HepG2 (cell line): ENCODE data around the gene TRIAP1. TPM values are rescaled to one million over a fixed set of nuclear protein-coding genes. Genes with fewer than 3 reads are reported as not detected.

Experiments
- ATAC-seq: fragments of 200-7000 bp; cut with Tn5 transposase; 3 replicates; pipeline ENCODE4 v1.9.1; 2020; ENCODE audit warnings: mild to moderate bottlenecking, moderate library complexity
- BruUV-seq: library from RNA; stranded (reverse); fragments of 400-500 nt; replicated peaks from 2 replicates; lab custom pipeline; 2021; lab: Mats Ljungman, UMichigan
- CTCF ChIA-PET: fragments of 300-600 bp; formaldehyde crosslinking; extraction: SDS; loops from one replicate; lab custom pipeline; 2021; ENCODE audit warnings: low total read pairs, inconsistent platforms, low intra/inter-chr PET ratio; lab: Yijun Ruan, JAX
- POLR2A ChIA-PET: fragments of 350-600 bp; sonication (Branson Sonifier 250); formaldehyde crosslinking; loops from one replicate; lab custom pipeline; 2020; ENCODE audit warnings: antibody characterized with exemption, inconsistent platforms; lab: Yijun Ruan, JAX
- DNase-seq: peaks from one replicate; pipeline ENCODE4 v3.0.0-alpha.2; 2015; ENCODE audit warnings: low spot score
- FAIRE-seq: peaks from 3 replicates; lab custom pipeline; 2011; peaks lifted over from hg19 to GRCh38; lab: Jason Lieb, UNC
- H2AFZ ChIP-seq: one replicate; pipeline ENCODE4 v1.6.1; 2011; ENCODE audit warnings: low read length, inconsistent platforms
- H3K27ac ChIP-seq: fragments of 300-600 bp; 3 replicates; pipeline ENCODE4 v1.8.0; 2011; ENCODE audit warnings: mixed run types, mild to moderate bottlenecking, mixed read lengths, low read length, inconsistent platforms; ENCODE audit not compliant: insufficient read depth; ENCODE audit errors: extremely low read length
- H3K27me3 ChIP-seq, 2 experiments: fragments of 200-600 bp in 1 of 2; 2 replicates in 1 of 2; 3 replicates in 1 of 2; pipeline versions ENCODE4 v1.6.0 to v1.8.0; 2011; ENCODE audit warnings: low read length in 2 of 2, mild to moderate bottlenecking in 2 of 2, moderate library complexity in 2 of 2, inconsistent platforms in 1 of 2; ENCODE audit not compliant: insufficient read depth in 2 of 2, control insufficient read depth in 1 of 2
- H3K36me3 ChIP-seq, 2 experiments: fragments of 200-600 bp in 1 of 2; replicated peaks in 1 of 2; 2 replicates in 1 of 2; 3 replicates in 1 of 2; pipeline versions ENCODE4 v1.5.1 to v1.8.0; 2011; ENCODE audit warnings: low read length in 2 of 2, inconsistent platforms in 1 of 2; ENCODE audit not compliant: insufficient read depth in 2 of 2, control insufficient read depth in 1 of 2
- H3K4me1 ChIP-seq: 2 replicates; pipeline ENCODE4 v1.5.1; 2012; ENCODE audit warnings: low read length, inconsistent platforms; ENCODE audit not compliant: insufficient read depth
- H3K4me2 ChIP-seq: 2 replicates; pipeline ENCODE4 v1.6.0; 2011; ENCODE audit warnings: low read depth, low read length, inconsistent platforms
- H3K4me3 ChIP-seq, 3 experiments: fragments of 200-600 bp in 1 of 3; sonication (generic), shearing (Covaris generic) in 1 of 3; replicated peaks in 1 of 3; 2 replicates each; pipeline ENCODE4 v1.5.1; 2011 to 2016; ENCODE audit warnings: low read length in 3 of 3, inconsistent platforms in 2 of 3, low read depth in 2 of 3, mild to moderate bottlenecking in 2 of 3, control low read depth in 1 of 3, mixed read lengths in 1 of 3; ENCODE audit not compliant: insufficient read depth in 1 of 3
- H3K79me2 ChIP-seq: one replicate; pipeline ENCODE4 v1.6.1; 2011; ENCODE audit warnings: low read length, inconsistent platforms; ENCODE audit not compliant: insufficient read depth
- H3K9ac ChIP-seq: 2 replicates; pipeline ENCODE4 v1.6.0; 2011; ENCODE audit warnings: mild to moderate bottlenecking, low read depth, low read length, inconsistent platforms; ENCODE audit not compliant: insufficient read depth
- H3K9me3 ChIP-seq: 2 replicates; pipeline ENCODE4 v1.5.1; 2012; ENCODE audit warnings: mild to moderate bottlenecking, low read length
- H4K20me1 ChIP-seq: 2 replicates; pipeline ENCODE4 v1.6.0; 2011; ENCODE audit warnings: inconsistent platforms, mild to moderate bottlenecking, low read length, moderate library complexity; ENCODE audit not compliant: insufficient read depth
- ATAD3A ChIP-seq: sonication (generic); formaldehyde crosslinking; IDR thresholded peaks from 2 replicates; pipeline ENCODE4 v1.4.0; 2020; ENCODE audit warnings: missing genetic modification reagents
- FOXC1 ChIP-seq: sonication (generic); formaldehyde crosslinking; IDR thresholded peaks from 2 replicates; pipeline ENCODE4 v1.8.0; 2022; ENCODE audit warnings: mild to moderate bottlenecking, missing genetic modification reagents, borderline replicate concordance
- GABPA ChIP-seq, 2 experiments: IDR thresholded peaks; 2 replicates each; pipeline ENCODE4 v1.6.1; 2011 to 2016; ENCODE audit warnings: low read depth in 2 of 2, low read length in 1 of 2, missing biosample characterization in 1 of 2, missing genetic modification characterization in 1 of 2
- GMEB2 ChIP-seq: IDR thresholded peaks from 2 replicates; pipeline ENCODE4 v1.6.1; 2016; ENCODE audit warnings: missing biosample characterization, missing genetic modification reagents, low read depth
- GTF3A ChIP-seq: sonication (generic); formaldehyde crosslinking; conservative IDR thresholded peaks from 2 replicates; pipeline ENCODE4 v1.4.0; 2020; ENCODE audit warnings: mild to moderate bottlenecking, missing genetic modification reagents
- HNF4A ChIP-seq: sonication (generic); formaldehyde crosslinking; IDR thresholded peaks from 2 replicates; pipeline ENCODE4 v1.4.0; 2020; ENCODE audit warnings: missing genetic modification reagents
- HNRNPL ChIP-seq: fragments of 200-400 bp; formaldehyde crosslinking; IDR thresholded peaks from 2 replicates; pipeline ENCODE4 v1.6.1; 2017; ENCODE audit warnings: mild to moderate bottlenecking, low read depth, low read length
- HOXA9 ChIP-seq: sonication (generic); formaldehyde crosslinking; IDR thresholded peaks from 2 replicates; pipeline ENCODE4 v1.8.1; 2022; ENCODE audit warnings: missing genetic modification reagents, mild to moderate bottlenecking, moderate library complexity, borderline replicate concordance
- JARID2 ChIP-seq: sonication (generic); formaldehyde crosslinking; IDR thresholded peaks from 2 replicates; pipeline ENCODE4 v1.8.1; 2023; ENCODE audit warnings: missing genetic modification reagents, inconsistent platforms; ENCODE audit not compliant: insufficient replicate concordance
- MBNL3 ChIP-seq: fragments of 250-450 bp; sonication (Bioruptor Pico); conservative IDR thresholded peaks from 2 replicates; pipeline ENCODE4 v1.8.0; 2022; ENCODE audit warnings: mild to moderate bottlenecking, inconsistent platforms
- PTBP1 ChIP-seq: fragments of 200-400 bp; formaldehyde crosslinking; IDR thresholded peaks from 2 replicates; pipeline ENCODE4 v1.6.1; 2018; ENCODE audit warnings: low read length, low read depth; ENCODE audit not compliant: poor library complexity, severe bottlenecking
- RAD51 ChIP-seq: fragments of 450-650 bp; IDR thresholded peaks from 2 replicates; pipeline ENCODE4 v1.6.1; 2016; ENCODE audit warnings: borderline replicate concordance
- SKIL ChIP-seq: sonication (generic); formaldehyde crosslinking; IDR thresholded peaks from 2 replicates; pipeline ENCODE4 v1.8.0; 2022; ENCODE audit warnings: missing genetic modification reagents, mild to moderate bottlenecking, moderate library complexity, borderline replicate concordance
- SMARCC2 ChIP-seq: fragments of 450-650 bp; IDR thresholded peaks from 2 replicates; pipeline ENCODE4 v1.6.1; 2017; ENCODE audit warnings: antibody characterized with exemption, mild to moderate bottlenecking
- ZC3H13 ChIP-seq: sonication (generic); formaldehyde crosslinking; IDR thresholded peaks from 2 replicates; pipeline ENCODE4 v1.8.1; 2023; ENCODE audit warnings: mild to moderate bottlenecking, missing genetic modification reagents, moderate library complexity
- ZFYVE20 ChIP-seq: sonication (generic); formaldehyde crosslinking; IDR thresholded peaks from 2 replicates; pipeline ENCODE4 v1.8.0; 2023; ENCODE audit warnings: low read depth, mild to moderate bottlenecking, moderate library complexity, missing genetic modification reagents, borderline replicate concordance
- ZNF230 ChIP-seq: sonication (generic); formaldehyde crosslinking; IDR thresholded peaks from 2 replicates; pipeline ENCODE4 v1.4.0; 2020; ENCODE audit warnings: mild to moderate bottlenecking, missing genetic modification reagents
- ZNF432 ChIP-seq: sonication (generic); formaldehyde crosslinking; IDR thresholded peaks from 2 replicates; pipeline ENCODE4 v1.5.0; 2020; ENCODE audit warnings: missing genetic modification reagents, mild to moderate bottlenecking, borderline replicate concordance
- ZNF589 ChIP-seq: sonication (generic); formaldehyde crosslinking; conservative IDR thresholded peaks from 2 replicates; pipeline ENCODE4 v1.8.0; 2022; ENCODE audit warnings: mild to moderate bottlenecking, moderate library complexity, missing genetic modification reagents
- ZNF652 ChIP-seq: IDR thresholded peaks from 2 replicates; pipeline ENCODE4 v1.6.1; 2016; ENCODE audit warnings: low read depth, borderline replicate concordance
- ZNF746 ChIP-seq: sonication (generic); formaldehyde crosslinking; IDR thresholded peaks from 2 replicates; pipeline ENCODE4 v1.8.0; 2022; ENCODE audit warnings: mild to moderate bottlenecking, missing genetic modification reagents
- ZNF816 ChIP-seq: sonication (generic); formaldehyde crosslinking; IDR thresholded peaks from 2 replicates; pipeline ENCODE4 v1.8.0; 2022; ENCODE audit warnings: missing genetic modification reagents, mild to moderate bottlenecking, borderline replicate concordance
- WGBS: methylation state at CpG from one replicate; pipeline ENCODE4 v1.1.6; 2017; ENCODE audit warnings: low lambda C conversion rate; 5-methylcytosine and 5-hydroxymethylcytosine counted together
- in situ Hi-C: cut with HindIII; loops from 2 replicates; pipeline ENCODE4 v1.10.0; 2017; ENCODE audit warnings: low pct_unique_long_range_greater_than_20kb; ENCODE audit not compliant: extremely low pct_ligation_motif_present
- intact Hi-C: fragments of 100-400 bp; cut with micrococcal nuclease; formaldehyde crosslinking; loops from one replicate; pipeline ENCODE4 v1.10.0; 2022; ENCODE audit not compliant: unreplicated experiment
- polyA plus RNA-seq, 8 experiments: library from polyadenylated mRNA; depleted of rRNA in 3 of 8; stranded (reverse) in 7 of 8; unstranded in 1 of 8; fragments of >200 nt; fragmentation: Illumina TruSeq in 4 of 8; extraction: Trizol in 4 of 8; gene quantifications; 2 replicates each; pipeline versions ENCODE4 v1.2.1 to v1.2.3, GENCODE V29; 2011 to 2016; ENCODE audit warnings: low read depth in 4 of 8, missing spikeins in 1 of 8, mixed read lengths in 1 of 8; ENCODE audit not compliant: insufficient read depth in 1 of 8
- total RNA-seq, 5 experiments: library from RNA; depleted of rRNA; stranded (reverse); fragments of >200 nt; fragmentation: Illumina TruSeq; extraction: Trizol; gene quantifications; 2 replicates each; pipeline ENCODE4 v1.2.3, GENCODE V29; 2016; ENCODE audit warnings: low read depth in 1 of 5

The TRIAP1 gene
- total and polyA plus RNA-seq, 2 of the 13 experiments (the other 11 are each of a cell fraction or from before 2014, with no cell fraction given): 55.0 to 117 TPM

GRCh38 chr12:120495186-120495730 is 49.1 kb upstream of the TRIAP1 start:
- H3K4me2 ChIP-seq: peak overlapping the region; percentile 98
- H3K4me3 ChIP-seq: peak overlapping the region; percentile 79 to 100 (median 95)
- FAIRE-seq (no peak), ATAC-seq (peak; percentile 11), DNase-seq (no peak)
- H3K9me3 ChIP-seq: no peaks in the 10 kb centered on the region
- POLR2A ChIA-PET: interaction anchor here (1.0 to 2.8 kb wide), 11 partner anchors 9 to 267 kb away, joined by 3 to 30 read pairs (median 7); partner anchors contain the start of genes COQ5, POP5, RNU4-1 and RNU4-2
- no peaks in the 10 kb centered on the region; a peak in 1 of 5 replicates for H3K27me3 ChIP-seq
- WGBS: 6% methylated on average over 11 of the region's 17 CpGs
- peak overlapping the region; percentile 79 for H3K9ac ChIP-seq
- CTCF ChIA-PET: no interaction called here
- peaks cover 27% of the 10 kb centered on the region for H3K79me2 ChIP-seq
- H3K36me3 ChIP-seq: peaks cover 3 to 9% of the 10 kb centered on the region in 2 experiments; a peak in 3 of 5 replicates
- in situ Hi-C loops: no loop called here
- peaks cover 28% of the 10 kb centered on the region for H3K4me1 ChIP-seq
- H2AFZ ChIP-seq: no peak overlapping the region
- intact Hi-C loops: loop anchor here (5.0 kb wide), 1 partner anchor 42 kb away; no protein-coding TSS in a partner anchor
- H4K20me1 ChIP-seq: peaks cover 10% of the 10 kb centered on the region
- H3K27ac ChIP-seq: peak overlapping the region; percentile 44
- BruUV-seq: no TSS peak
- no peak for TF ChIP-seq GTF3A (CRISPR knock-in tag)
- TF ChIP-seq HNRNPL: no peak
- TF ChIP-seq HNF4A (CRISPR knock-in tag): no peak
- no peak for TF ChIP-seq PTBP1
- TF ChIP-seq GMEB2 (CRISPR knock-in tag): no peak
- TF ChIP-seq ZNF230 (CRISPR knock-in tag): no peak
- TF ChIP-seq ATAD3A (CRISPR knock-in tag): no peak
- TF ChIP-seq RAD51: no peak
- TF ChIP-seq ZC3H13 (CRISPR knock-in tag): 0 out of 2 replicates have a peak, but pooled peaks have one; percentile 42
- no peak for TF ChIP-seq ZNF652
- TF ChIP-seq ZNF746: 0 out of 2 replicates have a peak, but pooled peaks have one; percentile 17
- TF ChIP-seq SKIL (CRISPR knock-in tag): peak; percentile 36; the same call in 1 of the 2 replicates
- TF ChIP-seq ZNF816 (CRISPR knock-in tag): no peak
- no peak for TF ChIP-seq JARID2
- TF ChIP-seq ZNF589 (CRISPR knock-in tag): no peak
- no peak for TF ChIP-seq HOXA9 (CRISPR knock-in tag)
- no peak for TF ChIP-seq GABPA (IDR thresholded peaks at IDR 0.05; ENCODE audit: low read depth, low read length)
- TF ChIP-seq GABPA (CRISPR knock-in tag; IDR thresholded peaks at IDR 0.05; ENCODE audit: low read depth): no peak
- TF ChIP-seq SMARCC2: no peak
- 0 out of 2 replicates have a peak, but pooled peaks have one; percentile 9 for TF ChIP-seq FOXC1
- TF ChIP-seq MBNL3 (CRISPR knock-in tag): no peak
- no peak for TF ChIP-seq ZNF432
- 0 out of 2 replicates have a peak, but pooled peaks have one; percentile 20 for TF ChIP-seq ZFYVE20 (CRISPR knock-in tag)
